Stimulated activated naive CD8-positive, alpha-beta T cell treated with anti-CD3 and anti-CD28 coated beads, Interleukin-15, Interleukin-2, amounts not matched to agents 100 ng/mL and 50 ng/mL, for 24 hours (primary cell): ENCODE data around the gene PRKCE.

Experiments
- H3K27ac Mint-ChIP-seq: one replicate; pipeline ENCODE4 v1.8.0; 2021; ENCODE audit warnings: mild to moderate bottlenecking, mixed read lengths
- H3K27me3 Mint-ChIP-seq: one replicate; pipeline ENCODE4 v1.8.0; 2021; ENCODE audit warnings: mixed read lengths
- H3K36me3 Mint-ChIP-seq: one replicate; pipeline ENCODE4 v1.8.0; 2021; ENCODE audit warnings: low read depth, mixed read lengths
- H3K4me1 Mint-ChIP-seq: one replicate; pipeline ENCODE4 v1.8.0; 2021; ENCODE audit warnings: low read depth, mixed read lengths
- H3K4me3 Mint-ChIP-seq: one replicate; pipeline ENCODE4 v1.8.0; 2021; ENCODE audit warnings: mild to moderate bottlenecking, mixed read lengths
- H3K9me3 Mint-ChIP-seq: one replicate; pipeline ENCODE4 v1.8.0; 2021; ENCODE audit warnings: mixed read lengths

PRKCE gene

GRCh38 chr2:45622336-45623075, 29.0 kb upstream of the PRKCE start:
- no peak overlapping the region for H3K4me3 Mint-ChIP-seq
- H3K27ac Mint-ChIP-seq, result no peak overlapping the region
- no peaks in the 10 kb centered on the region for H3K36me3 Mint-ChIP-seq
- no peaks in the 10 kb centered on the region for H3K9me3 Mint-ChIP-seq
- H3K4me1 Mint-ChIP-seq, result no peaks in the 10 kb centered on the region
- H3K27me3 Mint-ChIP-seq, result peaks cover 20% of the 10 kb centered on the region

GRCh38 chr2:45623098-45623497, 28.4 kb upstream of the PRKCE start:
- no peaks in the 10 kb centered on the region for H3K36me3 Mint-ChIP-seq
- no peaks in the 10 kb centered on the region for H3K9me3 Mint-ChIP-seq
- no peak overlapping the region for H3K4me3 Mint-ChIP-seq
- H3K4me1 Mint-ChIP-seq, result no peaks in the 10 kb centered on the region
- no peak overlapping the region for H3K27ac Mint-ChIP-seq
- peaks cover 20% of the 10 kb centered on the region for H3K27me3 Mint-ChIP-seq

GRCh38 chr2:45625824-45626223, 25.7 kb upstream of the PRKCE start:
- no peak overlapping the region for H3K27ac Mint-ChIP-seq
- H3K36me3 Mint-ChIP-seq, result no peaks in the 10 kb centered on the region
- no peaks in the 10 kb centered on the region for H3K4me1 Mint-ChIP-seq
- no peak overlapping the region for H3K4me3 Mint-ChIP-seq
- H3K27me3 Mint-ChIP-seq, result peaks cover 25% of the 10 kb centered on the region
- no peaks in the 10 kb centered on the region for H3K9me3 Mint-ChIP-seq

GRCh38 chr2:45626387-45627221, 24.9 kb upstream of the PRKCE start:
- Mint-ChIP-seq H3K4me3 (no peak overlapping the region), H3K36me3 (no peaks in the 10 kb centered on the region), H3K9me3 (no peaks in the 10 kb centered on the region), H3K27me3 (peaks cover 33% of the 10 kb centered on the region), H3K4me1 (no peaks in the 10 kb centered on the region), H3K27ac (no peak overlapping the region)

- H3K4me3 Mint-ChIP-seq, result no peak overlapping the region
- H3K9me3 Mint-ChIP-seq, result no peaks in the 10 kb centered on the region
- H3K36me3 Mint-ChIP-seq, result no peaks in the 10 kb centered on the region
- H3K27me3 Mint-ChIP-seq, result peaks cover 35% of the 10 kb centered on the region
- H3K27ac Mint-ChIP-seq, result no peak overlapping the region
- no peaks in the 10 kb centered on the region for H3K4me1 Mint-ChIP-seq
These were observed 23.6 kb upstream of the PRKCE start for GRCh38 chr2:45627911-45628310.

- H3K4me3 Mint-ChIP-seq, result no peak overlapping the region
- H3K9me3 Mint-ChIP-seq, result no peaks in the 10 kb centered on the region
- no peaks in the 10 kb centered on the region for H3K36me3 Mint-ChIP-seq
- H3K27me3 Mint-ChIP-seq, result peaks cover 36% of the 10 kb centered on the region
- H3K27ac Mint-ChIP-seq, result no peak overlapping the region
- no peaks in the 10 kb centered on the region for H3K4me1 Mint-ChIP-seq
These were observed 21.5 kb upstream of the PRKCE start for GRCh38 chr2:45629971-45630370.

- H3K27ac Mint-ChIP-seq, result no peak overlapping the region
- no peaks in the 10 kb centered on the region for H3K9me3 Mint-ChIP-seq
- peaks cover 40% of the 10 kb centered on the region for H3K27me3 Mint-ChIP-seq
- H3K4me3 Mint-ChIP-seq, result no peak overlapping the region
- no peaks in the 10 kb centered on the region for H3K36me3 Mint-ChIP-seq
- no peaks in the 10 kb centered on the region for H3K4me1 Mint-ChIP-seq
These were observed 20.2 kb upstream of the PRKCE start for GRCh38 chr2:45631319-45631718.

GRCh38 chr2:45631955-45632354, 19.5 kb upstream of the PRKCE start:
- no peaks in the 10 kb centered on the region for H3K36me3 Mint-ChIP-seq
- H3K27me3 Mint-ChIP-seq, result peaks cover 40% of the 10 kb centered on the region
- no peaks in the 10 kb centered on the region for H3K9me3 Mint-ChIP-seq
- no peak overlapping the region for H3K27ac Mint-ChIP-seq
- H3K4me1 Mint-ChIP-seq, result no peaks in the 10 kb centered on the region
- no peak overlapping the region for H3K4me3 Mint-ChIP-seq

GRCh38 chr2:45634223-45634622, 17.3 kb upstream of the PRKCE start:
- H3K36me3 Mint-ChIP-seq, result no peaks in the 10 kb centered on the region
- no peaks in the 10 kb centered on the region for H3K9me3 Mint-ChIP-seq
- peaks cover 54% of the 10 kb centered on the region for H3K27me3 Mint-ChIP-seq
- peaks cover 5% of the 10 kb centered on the region for H3K4me1 Mint-ChIP-seq
- no peak overlapping the region for H3K27ac Mint-ChIP-seq
- no peak overlapping the region for H3K4me3 Mint-ChIP-seq

GRCh38 chr2:45636008-45636407, 15.5 kb upstream of the PRKCE start:
- peak overlapping the region; percentile 13 for H3K27ac Mint-ChIP-seq
- peaks cover 5% of the 10 kb centered on the region for H3K4me1 Mint-ChIP-seq
- H3K27me3 Mint-ChIP-seq, result peaks cover 51% of the 10 kb centered on the region
- H3K36me3 Mint-ChIP-seq, result no peaks in the 10 kb centered on the region
- no peaks in the 10 kb centered on the region for H3K9me3 Mint-ChIP-seq
- no peak overlapping the region for H3K4me3 Mint-ChIP-seq

- no peaks in the 10 kb centered on the region for H3K36me3 Mint-ChIP-seq
- no peaks in the 10 kb centered on the region for H3K9me3 Mint-ChIP-seq
- H3K27ac Mint-ChIP-seq, result no peak overlapping the region
- peaks cover 48% of the 10 kb centered on the region for H3K27me3 Mint-ChIP-seq
- H3K4me1 Mint-ChIP-seq, result peaks cover 5% of the 10 kb centered on the region
- H3K4me3 Mint-ChIP-seq, result no peak overlapping the region
These were observed 14.0 kb upstream of the PRKCE start for GRCh38 chr2:45637440-45637839.

GRCh38 chr2:45640576-45640975, 10.9 kb upstream of the PRKCE start:
- Mint-ChIP-seq H3K27me3 (peaks cover 42% of the 10 kb centered on the region), H3K4me3 (no peak overlapping the region), H3K4me1 (peaks cover 16% of the 10 kb centered on the region), H3K27ac (no peak overlapping the region), H3K9me3 (no peaks in the 10 kb centered on the region), H3K36me3 (no peaks in the 10 kb centered on the region)

GRCh38 chr2:45643095-45643494, 8.4 kb upstream of the PRKCE start:
- H3K9me3 Mint-ChIP-seq, result no peaks in the 10 kb centered on the region
- H3K4me3 Mint-ChIP-seq, result peak overlapping the region; percentile 55
- H3K27ac Mint-ChIP-seq, result no peak overlapping the region
- peaks cover 11% of the 10 kb centered on the region for H3K4me1 Mint-ChIP-seq
- peaks cover 29% of the 10 kb centered on the region for H3K27me3 Mint-ChIP-seq
- no peaks in the 10 kb centered on the region for H3K36me3 Mint-ChIP-seq

- H3K4me1 Mint-ChIP-seq, result peaks cover 11% of the 10 kb centered on the region
- H3K4me3 Mint-ChIP-seq, result peak overlapping the region; percentile 55
- H3K9me3 Mint-ChIP-seq, result no peaks in the 10 kb centered on the region
- peaks cover 26% of the 10 kb centered on the region for H3K27me3 Mint-ChIP-seq
- H3K27ac Mint-ChIP-seq, result no peak overlapping the region
- no peaks in the 10 kb centered on the region for H3K36me3 Mint-ChIP-seq
These were observed 7.6 kb upstream of the PRKCE start for GRCh38 chr2:45643543-45644542.
